Endothelial cell of umbilical vein (primary cell): ENCODE results near the gene XXYLT1. TPM values are rescaled to one million over a fixed set of nuclear protein-coding genes. Genes with fewer than 3 reads are reported as not detected.
A peak's percentile ranks its signal among the peaks of the same experiment; 100 is the strongest.

ENCODE experiments used
- BruUV-seq: library from RNA; stranded (reverse); fragments of 400-500 nt; replicated peaks from 2 replicates; lab custom pipeline; 2021; lab: Mats Ljungman, UMichigan
- CTCF ChIA-PET: fragments of 300-600, 350-600 bp; sonication (Branson Sonifier 250); formaldehyde crosslinking; loops from one replicate; lab custom pipeline; 2021; ENCODE audit warnings: antibody characterized with exemption, inconsistent platforms; lab: Charles Lee
- POLR2A ChIA-PET: fragments of 300-600, 350-600 bp; sonication (Branson Sonifier 250); formaldehyde crosslinking; loops from one replicate; lab custom pipeline; 2021; ENCODE audit warnings: antibody characterized with exemption, inconsistent platforms; lab: Charles Lee
- DNase-seq: peaks from one replicate; pipeline ENCODE4 v3.0.0-alpha.2; 2011; ENCODE audit warnings: low read depth, low spot score
- FAIRE-seq: peaks from 2 replicates; lab custom pipeline; 2011; peaks lifted over from hg19 to GRCh38; lab: Jason Lieb, UNC
- H2AFZ ChIP-seq: 2 replicates; pipeline ENCODE4 v1.6.0; 2012; ENCODE audit warnings: low read depth, low read length, control low read depth, inconsistent platforms
- H3K27ac ChIP-seq: 2 replicates; pipeline ENCODE4 v1.5.1; 2011; ENCODE audit warnings: low read depth, mild to moderate bottlenecking, control low read depth, low read length, moderate library complexity; ENCODE audit not compliant: insufficient read depth
- H3K27me3 ChIP-seq, 2 experiments: 2 replicates each; pipeline versions ENCODE4 v1.6.0 to v1.6.1; 2011; ENCODE audit warnings: low read length in 2 of 2, mixed read lengths in 1 of 2; ENCODE audit not compliant: control insufficient read depth in 2 of 2, insufficient read depth in 2 of 2
- H3K36me3 ChIP-seq, 2 experiments: 2 replicates in 1 of 2; 3 replicates in 1 of 2; pipeline ENCODE4 v1.5.1; 2011; ENCODE audit warnings: low read length in 2 of 2, mild to moderate bottlenecking in 1 of 2, moderate library complexity in 1 of 2; ENCODE audit not compliant: control insufficient read depth in 2 of 2, insufficient read depth in 2 of 2; ENCODE audit errors: extremely low read depth in 1 of 2
- H3K4me1 ChIP-seq: 3 replicates; pipeline ENCODE4 v1.5.1; 2011; ENCODE audit warnings: mild to moderate bottlenecking, low read length; ENCODE audit not compliant: control insufficient read depth, insufficient read depth; ENCODE audit errors: extremely low read depth
- H3K4me2 ChIP-seq: 2 replicates; pipeline ENCODE4 v1.6.1; 2011; ENCODE audit warnings: low read length, control low read depth, mixed read lengths; ENCODE audit not compliant: insufficient read depth
- H3K4me3 ChIP-seq, 3 experiments: fragments of 200-600 bp in 1 of 3; sonication (generic), shearing (Covaris generic) in 1 of 3; replicated peaks in 1 of 3; 2 replicates each; pipeline ENCODE4 v1.5.1; 2011 to 2016; ENCODE audit warnings: control low read depth in 3 of 3, low read length in 3 of 3, mild to moderate bottlenecking in 2 of 3, inconsistent platforms in 1 of 3, low read depth in 1 of 3, moderate library complexity in 1 of 3; ENCODE audit not compliant: insufficient read depth in 1 of 3
- H3K79me2 ChIP-seq: 2 replicates; pipeline ENCODE4 v1.6.0; 2012; ENCODE audit warnings: low read length, inconsistent platforms; ENCODE audit not compliant: control insufficient read depth, insufficient read depth
- H3K9ac ChIP-seq: replicated peaks from 2 replicates; pipeline ENCODE3; 2011; ENCODE audit warnings: low read length, control low read depth; ENCODE audit not compliant: insufficient read depth; ENCODE audit errors: extremely low read depth
- H3K9me1 ChIP-seq: replicated peaks from 3 replicates; pipeline ENCODE4 v1.6.0; 2011; ENCODE audit warnings: mild to moderate bottlenecking, low read length; ENCODE audit not compliant: control insufficient read depth, insufficient read depth; ENCODE audit errors: extremely low read depth
- H3K9me3 ChIP-seq: replicated peaks from 2 replicates; pipeline ENCODE4 v1.5.1; 2012; ENCODE audit warnings: low read length, inconsistent platforms; ENCODE audit not compliant: control insufficient read depth, insufficient read depth
- H4K20me1 ChIP-seq: replicated peaks from 2 replicates; pipeline ENCODE3; 2011; ENCODE audit warnings: mild to moderate bottlenecking, low read length; ENCODE audit not compliant: control insufficient read depth, insufficient read depth; ENCODE audit errors: extremely low read depth
- CTCF ChIP-seq, 2 donors: IDR thresholded peaks; 1 replicate in 1 of 2; 2 replicates in 1 of 2; pipeline ENCODE4 v1.5.1; 2011; ENCODE audit warnings: low read length in 2 of 2, mild to moderate bottlenecking in 2 of 2, moderate library complexity in 2 of 2, control low read depth in 1 of 2, inconsistent platforms in 1 of 2, low read depth in 1 of 2; ENCODE audit not compliant: insufficient read depth in 1 of 2; ENCODE audit errors: extremely low read depth in 1 of 2
- EZH2 ChIP-seq: IDR thresholded peaks from 2 replicates; pipeline ENCODE4 v1.6.1; 2012; ENCODE audit warnings: borderline replicate concordance, low read depth, mild to moderate bottlenecking, moderate library complexity, low read length, inconsistent platforms; ENCODE audit not compliant: severe bottlenecking
- FOS ChIP-seq: IDR thresholded peaks from 2 replicates; pipeline ENCODE4 v1.6.1; 2011; ENCODE audit warnings: mild to moderate bottlenecking, low read length, moderate library complexity, borderline replicate concordance; ENCODE audit not compliant: insufficient read depth
- GATA2 ChIP-seq: IDR thresholded peaks from 2 replicates; pipeline ENCODE4 v1.7.0; 2011; ENCODE audit warnings: low read depth, mild to moderate bottlenecking, moderate library complexity, mixed read lengths, low read length; ENCODE audit not compliant: insufficient read length, insufficient read depth
- JUN ChIP-seq: IDR thresholded peaks from 2 replicates; pipeline ENCODE4 v1.6.1; 2011; ENCODE audit warnings: borderline replicate concordance, low read depth; ENCODE audit not compliant: insufficient read length, insufficient read depth
- MYC ChIP-seq: IDR thresholded peaks from one replicate; pipeline ENCODE4 v1.6.1; 2011; ENCODE audit warnings: mild to moderate bottlenecking, low read depth, low read length
- POLR2A ChIP-seq: IDR thresholded peaks from 2 replicates; pipeline ENCODE4 v1.6.1; 2012; ENCODE audit warnings: low read depth, mild to moderate bottlenecking, control low read depth, low read length
- POLR2AphosphoS5 ChIP-seq: IDR thresholded peaks from 2 replicates; pipeline ENCODE4 v1.6.1; 2012; ENCODE audit warnings: low read depth, mild to moderate bottlenecking, control low read depth, low read length, moderate library complexity; ENCODE audit not compliant: insufficient read depth
- dilution Hi-C: fragments of 300-500 bp; cut with MboI; formaldehyde crosslinking; loops from one replicate; pipeline ENCODE4 v1.15.0; 2019; ENCODE audit warnings: low sequenced_read_pairs; ENCODE audit not compliant: extremely low pct_ligation_motif_present
- intact Hi-C: fragments of 100-400 bp; cut with micrococcal nuclease; formaldehyde crosslinking; loops from one replicate; pipeline ENCODE4 v1.10.0; 2022
- polyA plus RNA-seq, 4 experiments: library from polyadenylated mRNA; depleted of rRNA in 3 of 4; stranded (reverse) in 3 of 4; unstranded in 1 of 4; fragments of >200 nt; gene quantifications; 2 replicates each; pipeline versions ENCODE4 v1.2.1 to v1.2.3, GENCODE V29; 2011 to 2012; ENCODE audit warnings: missing spikeins in 1 of 4
- total RNA-seq: library from RNA; stranded (reverse); gene quantifications from 2 replicates; pipeline ENCODE4 v1.2.3, GENCODE V29; 2021
- TF ChIP-seq, protein P1 (sequence below): IDR thresholded peaks from 2 replicates; pipeline ENCODE4 v1.6.1; 2011; ENCODE audit not compliant: insufficient read depth, insufficient read length

The XXYLT1 gene
- total and polyA plus RNA-seq, 2 donors (not counting 3 experiments of a cell fraction or from before 2014, with no cell fraction given) = 54.4 to 78.1 TPM

DNA sequence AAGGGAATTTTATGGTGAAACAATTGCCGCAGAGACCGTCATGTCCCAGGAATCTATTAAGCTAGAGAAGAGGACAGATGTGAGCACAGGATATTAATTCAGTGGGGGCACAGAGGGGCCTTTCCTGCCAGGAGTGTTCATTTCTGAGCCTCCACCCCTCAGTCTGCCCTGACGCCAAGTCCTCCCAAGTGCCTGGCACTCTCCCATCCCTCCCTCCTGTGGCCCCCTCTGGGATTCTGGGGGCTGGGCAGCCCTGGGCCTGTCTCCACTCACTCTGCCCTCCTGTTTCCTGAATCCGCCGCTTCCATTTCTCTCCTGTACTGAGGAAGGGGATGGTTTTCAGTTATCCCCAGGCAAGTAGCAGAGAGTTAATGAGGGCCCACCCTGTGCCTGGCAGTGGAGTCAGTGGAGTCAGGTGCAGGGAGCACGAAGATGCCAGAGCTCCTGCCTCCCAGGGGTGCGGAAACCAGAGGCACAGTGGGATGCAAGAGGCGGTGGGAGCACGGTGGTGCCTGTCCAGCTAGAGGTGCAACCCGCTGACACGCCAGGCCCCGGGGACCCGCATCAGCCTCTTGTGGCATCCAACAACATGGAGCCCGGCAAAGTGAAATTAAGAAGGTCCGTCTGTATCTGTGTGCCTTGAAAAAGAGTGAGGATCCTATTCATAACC lies 212.5 kb downstream of the XXYLT1 start:
- H3K79me2 ChIP-seq = no peaks in the 10 kb centered on the region
- H3K4me3 ChIP-seq = no peak overlapping the region
- no peaks in the 10 kb centered on the region for H4K20me1 ChIP-seq
- FAIRE-seq (no peak), DNase-seq (peak; percentile 35)
- POLR2A ChIA-PET = no interaction called here
- TF ChIP-seq, protein P1, sequence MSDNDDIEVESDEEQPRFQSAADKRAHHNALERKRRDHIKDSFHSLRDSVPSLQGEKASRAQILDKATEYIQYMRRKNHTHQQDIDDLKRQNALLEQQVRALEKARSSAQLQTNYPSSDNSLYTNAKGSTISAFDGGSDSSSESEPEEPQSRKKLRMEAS = no peak
- TF ChIP-seq JUN (no peak), EZH2 (no peak), GATA2 (no peak), POLR2AphosphoS5 (no peak), CTCF (IDR thresholded peaks at IDR 0.05; ENCODE audit: extremely low read depth in 1 of 2, insufficient read depth in 1 of 2, low read depth in 1 of 2, low read length in 2 of 2) (no peak), FOS (no peak), MYC (no peak), POLR2A (no peak)
- H3K36me3 ChIP-seq = no peaks in the 10 kb centered on the region
- no peaks in the 10 kb centered on the region for H3K9me3 ChIP-seq
- H3K9ac ChIP-seq = peak overlapping the region; percentile 6
- no peaks in the 10 kb centered on the region for H3K9me1 ChIP-seq
- CTCF ChIA-PET = interaction anchor here (0.6 to 2.9 kb wide), 12 partner anchors 10 to 376 kb away, joined by 3 to 17 read pairs (median 4); partner anchors contain the start of gene XXYLT1
- dilution Hi-C loops = no loop called here
- H3K4me2 ChIP-seq = no peak overlapping the region
- intact Hi-C loops = loop anchor here (1.0 kb wide), 1 partner anchor 27 kb away; no protein-coding TSS in a partner anchor
- H3K27me3 ChIP-seq = no peaks in the 10 kb centered on the region
- BruUV-seq = no TSS peak
- peak overlapping the region; percentile 38 for H2AFZ ChIP-seq
- peak overlapping the region; percentile 54 for H3K27ac ChIP-seq
- peaks cover 15% of the 10 kb centered on the region for H3K4me1 ChIP-seq
